Fibroblast of skin of scalp (primary cell): ENCODE measurements around the gene SENP5.

Experiments used
- DNase-seq: peaks from one replicate; pipeline ENCODE4 v3.0.0-alpha.2; 2013

SENP5 gene

DNA sequence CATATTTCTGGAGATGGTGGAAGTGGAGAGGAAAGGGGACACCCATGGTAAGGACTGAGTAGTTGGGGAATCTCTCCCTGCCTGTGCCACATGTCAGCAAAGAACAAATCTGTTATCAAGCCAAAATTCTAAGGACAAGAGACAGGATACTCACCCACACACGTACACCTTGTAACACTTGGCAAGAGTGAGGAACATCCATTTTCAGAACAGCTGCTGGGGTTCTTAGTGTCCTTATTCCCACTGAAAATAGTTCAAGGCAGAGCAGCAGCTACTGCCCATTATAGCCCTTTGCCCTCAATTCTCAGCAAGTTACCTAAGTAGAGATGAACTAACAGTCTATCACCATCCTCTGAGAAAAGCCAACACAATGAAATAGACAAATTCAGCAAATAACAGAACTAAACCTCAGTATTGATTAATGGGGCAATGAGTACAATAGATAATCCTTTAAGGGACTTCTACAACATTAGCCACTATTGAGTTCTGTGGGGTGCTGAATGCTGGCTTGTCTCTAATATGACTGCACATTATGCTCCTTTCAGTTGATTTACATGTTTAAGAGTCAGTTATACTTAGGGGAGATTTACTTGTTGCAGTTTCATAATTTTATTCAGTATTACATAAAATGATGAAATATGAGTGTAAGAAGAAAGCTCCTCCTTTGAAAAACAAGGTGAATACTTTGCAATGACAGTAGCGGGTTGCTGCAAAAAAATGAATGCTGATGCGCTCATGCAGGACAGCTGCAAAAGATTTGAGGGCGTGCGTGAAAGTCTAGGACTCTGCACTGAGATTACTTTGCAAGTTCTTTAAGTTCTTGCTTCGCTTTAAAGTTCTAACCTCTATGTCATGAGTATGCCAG is 22.4 kb downstream of the SENP5 start:
- DNase-seq, result peak; percentile 47

- no peak for DNase-seq
These were observed 27.0 kb downstream of the SENP5 start for GRCh38 chr3:196894557-196895295.

GRCh38 chr3:196896229-196896628 is 28.5 kb downstream of the SENP5 start:
- DNase-seq, result no peak

- no peak for DNase-seq
These were observed 34.0 kb downstream of the SENP5 start for GRCh38 chr3:196901768-196902167.

DNA sequence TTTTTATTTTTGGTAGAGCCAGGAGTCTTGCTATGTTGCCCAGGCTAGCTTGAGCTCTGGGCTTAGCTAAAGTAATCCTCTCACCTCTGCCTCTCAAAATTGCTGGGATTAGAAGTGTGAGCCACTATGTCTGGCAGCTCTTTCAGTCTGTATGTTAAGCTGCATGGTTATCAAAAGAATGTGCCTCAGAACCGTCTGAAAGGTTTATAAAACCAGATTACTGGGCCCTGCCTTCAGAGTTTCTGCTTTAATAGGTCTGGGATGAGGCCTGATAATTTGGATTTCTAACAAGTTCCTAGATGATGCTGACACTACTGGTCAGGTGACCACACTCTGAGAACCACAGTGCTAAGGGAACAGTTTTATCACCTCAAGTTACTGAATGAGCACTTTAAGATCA is 34.6 kb downstream of the SENP5 start:
- DNase-seq, result no peak

- DNase-seq, result no peak
These were observed 36.0 kb downstream of the SENP5 start for GRCh38 chr3:196903740-196904139.

DNA sequence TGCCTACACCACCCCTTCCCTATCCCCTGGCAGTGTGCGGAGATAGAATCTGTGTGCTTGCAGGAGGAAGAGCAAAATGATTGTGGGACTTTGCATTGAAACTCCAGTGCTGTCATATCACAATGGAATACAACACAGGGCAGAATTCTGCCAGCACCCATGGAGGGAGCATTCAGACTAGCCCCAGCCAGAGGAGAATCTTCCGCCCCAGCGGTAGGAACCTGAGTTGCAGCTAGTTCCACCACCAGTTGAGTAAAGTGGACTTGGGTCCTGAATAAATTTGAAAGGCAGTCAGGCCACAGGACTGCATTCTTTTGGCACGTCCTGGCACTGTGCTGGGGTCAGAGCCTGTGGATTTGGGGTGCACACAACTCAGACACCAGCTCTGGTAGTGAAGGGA is 47.1 kb downstream of the SENP5 start:
- DNase-seq, result no peak

- no peak for DNase-seq
These were observed 47.7 kb downstream of the SENP5 start for GRCh38 chr3:196915375-196915774.

- no peak for DNase-seq
These were observed 48.5 kb downstream of the SENP5 start for GRCh38 chr3:196916221-196916620.

GRCh38 chr3:196916995-196917394 is 49.3 kb downstream of the SENP5 start:
- DNase-seq, result no peak

GRCh38 chr3:196918968-196919367 is 51.2 kb downstream of the SENP5 start:
- no peak for DNase-seq

DNA sequence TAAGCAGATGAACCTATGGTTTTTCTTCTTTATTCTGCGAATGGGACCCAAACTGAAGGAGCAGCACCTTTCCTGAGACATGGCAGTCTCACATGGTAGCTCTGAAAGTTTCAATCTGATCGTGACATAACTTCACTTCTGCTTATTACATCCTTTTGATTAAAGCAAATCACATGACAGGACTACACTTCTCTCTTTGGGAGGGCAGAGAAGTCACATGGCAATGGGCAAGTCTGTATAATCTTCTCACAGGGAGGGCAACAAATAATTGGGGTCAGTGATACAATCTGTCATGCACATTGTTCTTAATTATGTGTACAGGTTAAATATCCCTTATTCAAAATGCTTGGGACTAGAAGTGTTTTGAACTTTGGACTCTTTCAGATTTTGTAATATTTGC is 53.0 kb downstream of the SENP5 start:
- no peak for DNase-seq

GRCh38 chr3:196927571-196928453 is 60.1 kb downstream of the SENP5 start:
- no peak for DNase-seq

DNA sequence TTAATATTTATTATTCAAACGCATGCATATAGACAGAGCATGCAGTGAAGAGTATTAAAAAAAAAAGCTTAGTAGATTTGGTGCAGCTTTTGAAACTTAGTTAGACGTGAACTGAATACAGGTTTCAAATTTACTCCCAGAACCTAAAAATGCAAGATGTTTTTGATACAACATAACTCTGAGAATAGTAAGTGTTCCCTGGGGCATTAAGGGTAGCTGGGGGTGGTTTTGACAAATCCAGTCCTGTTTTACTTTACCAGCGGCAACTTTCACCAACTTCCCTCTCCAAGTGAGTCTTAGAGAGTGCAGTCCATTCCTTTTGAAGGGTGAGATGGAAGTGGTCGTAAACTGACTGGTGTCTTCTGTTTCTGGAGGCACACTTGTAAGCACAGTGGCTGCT is 63.4 kb downstream of the SENP5 start:
- no peak for DNase-seq

DNA sequence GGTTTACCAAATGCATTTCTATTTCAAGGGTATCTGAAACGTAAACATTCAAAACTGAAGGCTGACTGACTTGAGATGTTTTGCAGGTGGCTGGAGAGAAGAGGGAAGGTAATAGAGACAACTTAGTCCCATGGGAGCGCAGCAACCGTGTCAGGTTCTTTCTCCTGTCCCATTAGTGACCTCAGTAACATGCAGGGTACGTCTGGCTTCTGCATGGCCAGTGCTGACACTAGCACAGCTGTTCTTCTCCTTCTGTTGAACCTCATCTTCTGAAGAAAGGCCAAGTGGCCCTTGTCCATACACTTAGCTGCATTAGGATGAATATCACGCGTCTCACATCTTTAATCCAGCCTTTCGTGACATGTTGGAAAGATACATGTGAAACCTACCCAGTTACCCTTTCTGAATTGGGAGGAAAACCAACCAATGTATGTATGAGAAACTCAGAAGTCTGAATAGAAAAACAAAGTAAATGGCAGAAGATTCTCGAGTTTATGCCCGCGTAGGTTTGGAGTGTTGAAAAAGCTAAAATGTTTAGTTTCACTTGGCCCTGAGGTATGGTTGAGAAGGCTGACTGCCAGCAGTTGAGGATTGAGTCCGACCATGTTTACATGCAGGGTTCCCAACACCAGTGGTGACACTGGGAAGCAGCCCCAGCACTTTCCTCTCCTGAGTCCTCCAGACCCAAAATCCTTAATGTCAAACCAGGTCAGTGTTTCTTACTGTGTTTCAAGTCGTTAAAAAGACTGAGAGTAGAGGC is 64.3 kb downstream of the SENP5 start:
- DNase-seq, result no peak

GRCh38 chr3:196932600-196932999 is 64.9 kb downstream of the SENP5 start:
- DNase-seq, result no peak

DNA sequence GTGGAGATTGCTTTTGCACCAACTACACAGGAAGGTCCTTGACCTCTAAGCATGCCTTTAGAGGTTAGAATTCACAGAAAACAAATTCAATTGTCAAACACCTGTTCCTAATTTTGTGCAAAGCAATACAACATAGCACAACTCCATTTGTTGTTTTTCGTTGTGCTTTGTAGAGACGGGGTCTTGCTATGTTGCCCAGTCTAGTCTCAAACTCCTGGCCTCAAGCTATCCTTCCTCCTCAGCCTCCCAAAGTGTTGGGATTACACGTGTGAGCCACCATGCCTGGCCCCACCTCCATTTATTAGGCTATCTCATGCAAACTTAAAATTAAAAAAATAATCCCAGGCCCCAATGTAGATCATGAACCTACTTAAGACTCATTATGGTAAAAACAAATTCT is 68.6 kb downstream of the SENP5 start:
- no peak for DNase-seq

- no peak for DNase-seq
These were observed 70.4 kb downstream of the SENP5 start for GRCh38 chr3:196938124-196938523.

GRCh38 chr3:196938576-196938975 is 70.9 kb downstream of the SENP5 start:
- no peak for DNase-seq

DNA sequence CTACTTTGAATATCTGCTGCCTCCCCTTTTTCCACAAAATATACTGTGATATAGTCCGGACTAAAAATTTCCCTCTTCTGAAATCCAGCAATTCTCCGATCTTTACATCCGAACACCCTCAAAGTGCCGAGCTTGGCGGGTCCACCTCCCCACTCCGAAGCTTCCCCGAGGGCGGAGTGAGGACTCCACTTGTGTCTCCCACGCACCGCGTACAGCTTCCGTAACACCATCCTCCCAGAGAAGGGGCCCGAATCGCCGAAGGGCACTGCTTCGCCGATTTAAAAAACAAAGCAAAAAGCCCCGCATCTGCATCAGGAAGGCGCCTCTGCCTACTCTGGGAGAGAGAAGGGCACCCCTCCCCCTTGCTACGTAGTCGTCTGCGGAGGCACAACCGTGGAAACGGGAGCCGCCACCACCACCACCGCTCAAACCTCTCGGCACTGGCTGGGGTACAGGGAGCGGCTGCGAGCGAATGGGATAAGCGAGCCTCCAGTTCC is 74.1 kb downstream of the SENP5 start:
- peak; percentile 37 for DNase-seq

GRCh38 chr3:196942226-196942914 is 74.7 kb downstream of the SENP5 start, which contains the start of gene NCBP2:
NCBP2 (minus strand) TSS chr3:196942528; CDS start chr3:196942503, 25 bp downstream.
- DNase-seq, result peak; percentile 99
